ENCODE data around the gene ATP6V0C.

DNA sequence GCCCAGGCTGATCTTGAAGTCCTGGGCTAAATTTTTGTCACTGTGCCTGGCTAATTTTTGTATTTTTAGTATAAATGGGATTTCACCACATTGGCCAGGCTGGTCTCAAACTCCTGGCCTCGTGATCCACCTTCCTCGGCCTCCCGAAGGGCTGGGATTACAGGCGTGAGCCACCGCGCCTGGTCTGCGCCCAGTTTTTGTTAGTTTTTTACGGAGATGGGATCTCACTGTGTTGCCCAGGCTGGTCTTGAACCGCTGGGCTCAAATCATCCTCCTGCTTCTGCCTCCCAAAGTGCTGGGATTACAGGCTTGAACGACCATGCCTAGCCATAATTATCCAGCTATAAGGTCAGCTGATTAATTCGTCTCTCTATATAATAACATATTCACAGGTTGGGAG lies 20.2 kb downstream of the ATP6V0C start:
- TF ChIP-seq, protein P1, sequence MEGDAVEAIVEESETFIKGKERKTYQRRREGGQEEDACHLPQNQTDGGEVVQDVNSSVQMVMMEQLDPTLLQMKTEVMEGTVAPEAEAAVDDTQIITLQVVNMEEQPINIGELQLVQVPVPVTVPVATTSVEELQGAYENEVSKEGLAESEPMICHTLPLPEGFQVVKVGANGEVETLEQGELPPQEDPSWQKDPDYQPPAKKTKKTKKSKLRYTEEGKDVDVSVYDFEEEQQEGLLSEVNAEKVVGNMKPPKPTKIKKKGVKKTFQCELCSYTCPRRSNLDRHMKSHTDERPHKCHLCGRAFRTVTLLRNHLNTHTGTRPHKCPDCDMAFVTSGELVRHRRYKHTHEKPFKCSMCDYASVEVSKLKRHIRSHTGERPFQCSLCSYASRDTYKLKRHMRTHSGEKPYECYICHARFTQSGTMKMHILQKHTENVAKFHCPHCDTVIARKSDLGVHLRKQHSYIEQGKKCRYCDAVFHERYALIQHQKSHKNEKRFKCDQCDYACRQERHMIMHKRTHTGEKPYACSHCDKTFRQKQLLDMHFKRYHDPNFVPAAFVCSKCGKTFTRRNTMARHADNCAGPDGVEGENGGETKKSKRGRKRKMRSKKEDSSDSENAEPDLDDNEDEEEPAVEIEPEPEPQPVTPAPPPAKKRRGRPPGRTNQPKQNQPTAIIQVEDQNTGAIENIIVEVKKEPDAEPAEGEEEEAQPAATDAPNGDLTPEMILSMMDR (IDR thresholded peaks at IDR 0.05; ENCODE audit: insufficient read depth, low read length), result no peak
- TF ChIP-seq, protein P2, sequence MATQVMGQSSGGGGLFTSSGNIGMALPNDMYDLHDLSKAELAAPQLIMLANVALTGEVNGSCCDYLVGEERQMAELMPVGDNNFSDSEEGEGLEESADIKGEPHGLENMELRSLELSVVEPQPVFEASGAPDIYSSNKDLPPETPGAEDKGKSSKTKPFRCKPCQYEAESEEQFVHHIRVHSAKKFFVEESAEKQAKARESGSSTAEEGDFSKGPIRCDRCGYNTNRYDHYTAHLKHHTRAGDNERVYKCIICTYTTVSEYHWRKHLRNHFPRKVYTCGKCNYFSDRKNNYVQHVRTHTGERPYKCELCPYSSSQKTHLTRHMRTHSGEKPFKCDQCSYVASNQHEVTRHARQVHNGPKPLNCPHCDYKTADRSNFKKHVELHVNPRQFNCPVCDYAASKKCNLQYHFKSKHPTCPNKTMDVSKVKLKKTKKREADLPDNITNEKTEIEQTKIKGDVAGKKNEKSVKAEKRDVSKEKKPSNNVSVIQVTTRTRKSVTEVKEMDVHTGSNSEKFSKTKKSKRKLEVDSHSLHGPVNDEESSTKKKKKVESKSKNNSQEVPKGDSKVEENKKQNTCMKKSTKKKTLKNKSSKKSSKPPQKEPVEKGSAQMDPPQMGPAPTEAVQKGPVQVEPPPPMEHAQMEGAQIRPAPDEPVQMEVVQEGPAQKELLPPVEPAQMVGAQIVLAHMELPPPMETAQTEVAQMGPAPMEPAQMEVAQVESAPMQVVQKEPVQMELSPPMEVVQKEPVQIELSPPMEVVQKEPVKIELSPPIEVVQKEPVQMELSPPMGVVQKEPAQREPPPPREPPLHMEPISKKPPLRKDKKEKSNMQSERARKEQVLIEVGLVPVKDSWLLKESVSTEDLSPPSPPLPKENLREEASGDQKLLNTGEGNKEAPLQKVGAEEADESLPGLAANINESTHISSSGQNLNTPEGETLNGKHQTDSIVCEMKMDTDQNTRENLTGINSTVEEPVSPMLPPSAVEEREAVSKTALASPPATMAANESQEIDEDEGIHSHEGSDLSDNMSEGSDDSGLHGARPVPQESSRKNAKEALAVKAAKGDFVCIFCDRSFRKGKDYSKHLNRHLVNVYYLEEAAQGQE (IDR thresholded peaks at IDR 0.05; ENCODE audit: insufficient replicate concordance, low read depth), result no peak
- TF ChIP-seq POLR2AphosphoS5 (IDR thresholded peaks at IDR 0.05; ENCODE audit: low read depth), result no peak
